Peyer's patch (tissue), 4 donors: ENCODE results near the gene TAF1B. TPM values are rescaled to one million over a fixed set of nuclear protein-coding genes. Genes with fewer than 3 reads are reported as not detected.

Experiments
- DNase-seq, 3 donors: peaks; one replicate each; pipeline ENCODE4 v3.0.0-alpha.2; 2017 to 2019
- H3K27ac ChIP-seq, 4 donors: fragments of 200-600 bp; sonication (generic); one replicate each; pipeline ENCODE4 v1.5.1; 2016 to 2019
- H3K27me3 ChIP-seq, 2 donors: fragments of 200-600 bp; sonication (generic); one replicate each; pipeline ENCODE4 v1.5.1; 2019
- H3K36me3 ChIP-seq, 3 donors: fragments of 200-600 bp; sonication (generic); one replicate each; pipeline ENCODE4 v1.5.1; 2016 to 2019
- H3K4me1 ChIP-seq, 4 donors: fragments of 200-600 bp; sonication (generic); one replicate each; pipeline ENCODE4 v1.5.1; 2016 to 2019
- H3K4me3 ChIP-seq, 4 donors: fragments of 200-600 bp; sonication (generic); 1 replicate in 3 of 4; 2 replicates in 1 of 4; pipeline ENCODE4 v1.5.1; 2016 to 2019; ENCODE audit warnings: mild to moderate bottlenecking in 1 of 4
- H3K9me3 ChIP-seq, 4 donors: fragments of 200-600 bp; sonication (generic); one replicate each; pipeline ENCODE4 v1.5.1; 2016 to 2019; ENCODE audit warnings: mild to moderate bottlenecking in 1 of 4
- CTCF ChIP-seq, 6 experiments: fragments of 450-650 bp in 4 of 6; fragments of 200-600 bp in 2 of 6; sonication (generic) in 1 of 6; IDR thresholded peaks; one replicate each; pipeline ENCODE4 v1.5.1; 2017 to 2019; ENCODE audit warnings: antibody characterized with exemption in 6 of 6, mild to moderate bottlenecking in 3 of 6, moderate library complexity in 1 of 6
- POLR2A ChIP-seq, 2 donors: fragments of 450-650 bp; IDR thresholded peaks; one replicate each; pipeline ENCODE4 v1.5.1; 2017; ENCODE audit warnings: antibody characterized with exemption in 2 of 2, mild to moderate bottlenecking in 2 of 2, moderate library complexity in 2 of 2
- total RNA-seq, 4 donors: library from RNA; depleted of rRNA; stranded (reverse); fragments of >200 nt; gene quantifications; one replicate each; pipeline ENCODE4 v1.1.0, GENCODE V29; 2016

TAF1B gene
- total RNA-seq = 10 to 100 TPM in 3 of 4 donors, 1 to 10 TPM in 1; 8.6 to 33.0 (median 12.5) TPM

GRCh38 chr2:9843229-9844035 is at the start of gene TAF1B:
Gene TAF1B (plus strand): TSS chr2:9843474. CDS start chr2:9843542, 68 bp downstream.
- H3K4me1 ChIP-seq = peaks cover 0 to 13% (median 8%) of the 10 kb centered on the region in 4 donors
- peak in 3 of 6 experiments; percentile 21 to 51 (median 24) for TF ChIP-seq CTCF (IDR thresholded peaks at IDR 0.05)
- peak; percentile 47 to 74 for TF ChIP-seq POLR2A (IDR thresholded peaks at IDR 0.05)
- peak within 1 kb of the TSS; percentile 65 to 70 (median 66) for H3K4me3 ChIP-seq
- H3K9me3 ChIP-seq = no peaks in the 10 kb centered on the region
- H3K36me3 ChIP-seq = peaks cover 0 to 8% (median 0%) of the 10 kb centered on the region in 3 donors
- DNase-seq = peak; percentile 71 to 90 (median 90)
- H3K27ac ChIP-seq = peak within 1 kb of the TSS; percentile 67 to 83 (median 82)
- no peaks in the 10 kb centered on the region for H3K27me3 ChIP-seq

- H3K4me3 ChIP-seq = no peak overlapping the region
- DNase-seq = no peak
- no peak overlapping the region for H3K27ac ChIP-seq
- H3K36me3 ChIP-seq = no peaks in the 10 kb centered on the region
- peaks cover 0 to 18% (median 2%) of the 10 kb centered on the region in 4 donors for H3K4me1 ChIP-seq
- no peaks in the 10 kb centered on the region for H3K9me3 ChIP-seq
- no peak for TF ChIP-seq CTCF (IDR thresholded peaks at IDR 0.05)
- no peak for TF ChIP-seq POLR2A (IDR thresholded peaks at IDR 0.05)
- H3K27me3 ChIP-seq = no peaks in the 10 kb centered on the region
Measured at GRCh38 chr2:9793918-9794717, 49.2 kb upstream of the TAF1B start.

GRCh38 chr2:9795071-9795470 is 48.2 kb upstream of the TAF1B start:
- TF ChIP-seq POLR2A (IDR thresholded peaks at IDR 0.05) = no peak
- no peak for TF ChIP-seq CTCF (IDR thresholded peaks at IDR 0.05)
- DNase-seq = no peak

GRCh38 chr2:9796056-9797010 is 46.9 kb upstream of the TAF1B start:
- no peaks in the 10 kb centered on the region for H3K9me3 ChIP-seq
- H3K27me3 ChIP-seq = no peaks in the 10 kb centered on the region
- no peak for TF ChIP-seq CTCF (IDR thresholded peaks at IDR 0.05)
- no peak for TF ChIP-seq POLR2A (IDR thresholded peaks at IDR 0.05)
- no peak overlapping the region for H3K4me3 ChIP-seq
- no peaks in the 10 kb centered on the region for H3K36me3 ChIP-seq
- no peak overlapping the region for H3K27ac ChIP-seq
- H3K4me1 ChIP-seq = peaks cover 5 to 37% (median 7%) of the 10 kb centered on the region in 4 donors
- no peak for DNase-seq

More at GRCh38 chr2:9795071-9795470, 48.2 kb upstream of the TAF1B start:
- no peaks in the 10 kb centered on the region for H3K27me3 ChIP-seq
- H3K27ac ChIP-seq = no peak overlapping the region
- peaks cover 5 to 27% (median 6%) of the 10 kb centered on the region in 4 donors for H3K4me1 ChIP-seq
- H3K4me3 ChIP-seq = no peak overlapping the region
- H3K9me3 ChIP-seq = no peaks in the 10 kb centered on the region
- no peaks in the 10 kb centered on the region for H3K36me3 ChIP-seq

- H3K4me1 ChIP-seq = peaks cover 5 to 44% (median 7%) of the 10 kb centered on the region in 4 donors
- no peaks in the 10 kb centered on the region for H3K36me3 ChIP-seq
- no peaks in the 10 kb centered on the region for H3K9me3 ChIP-seq
- no peak overlapping the region for H3K4me3 ChIP-seq
- no peak for TF ChIP-seq POLR2A (IDR thresholded peaks at IDR 0.05)
- TF ChIP-seq CTCF (IDR thresholded peaks at IDR 0.05) = no peak
- no peaks in the 10 kb centered on the region for H3K27me3 ChIP-seq
- no peak overlapping the region for H3K27ac ChIP-seq
- DNase-seq = no peak
Measured at GRCh38 chr2:9797086-9797485, 46.2 kb upstream of the TAF1B start.
